Measurements from ENCODE around the gene C17orf107. TPM values are rescaled to one million over a fixed set of nuclear protein-coding genes. Genes with fewer than 3 reads are reported as not detected.

The C17orf107 gene
- total and polyA plus RNA-seq, 2 of the 13 experiments (the other 11 are each of a cell fraction or from before 2014, with no cell fraction given) = 0.20 to 0.59 TPM

DNA sequence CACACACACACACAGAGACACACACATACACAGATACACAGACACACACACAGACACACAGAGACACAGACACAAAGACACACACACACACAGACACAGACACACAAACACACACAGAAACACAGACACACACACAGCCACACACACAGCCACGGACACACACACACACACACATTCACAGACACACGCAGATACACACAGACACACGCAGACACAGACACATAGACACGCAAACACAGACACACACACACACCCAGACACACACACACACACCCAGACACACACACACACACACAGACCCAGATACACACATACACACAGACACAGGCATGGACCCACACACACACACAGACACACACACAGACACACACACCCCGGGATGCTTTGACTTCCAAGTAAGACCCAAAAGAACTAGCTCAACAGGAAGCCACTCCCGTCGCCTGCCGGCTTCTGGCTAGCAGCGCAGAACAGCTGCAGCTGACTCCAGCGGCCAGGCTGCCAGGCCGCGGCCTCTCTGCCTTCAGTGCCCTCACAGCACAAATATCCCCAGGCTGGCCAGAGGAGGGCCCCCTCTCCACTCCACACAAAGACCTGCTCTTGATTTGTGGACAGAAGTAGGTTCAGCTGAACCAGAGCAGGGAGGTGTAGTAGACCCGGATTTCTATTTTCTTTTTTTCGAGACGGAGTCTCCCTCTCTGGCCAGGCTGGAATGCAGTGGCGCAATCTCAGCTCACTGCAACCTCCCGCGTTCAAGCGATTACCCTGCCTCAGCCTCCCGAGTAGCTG is 9.6 kb downstream of the C17orf107 start (continued):
- TF ChIP-seq, protein P1, sequence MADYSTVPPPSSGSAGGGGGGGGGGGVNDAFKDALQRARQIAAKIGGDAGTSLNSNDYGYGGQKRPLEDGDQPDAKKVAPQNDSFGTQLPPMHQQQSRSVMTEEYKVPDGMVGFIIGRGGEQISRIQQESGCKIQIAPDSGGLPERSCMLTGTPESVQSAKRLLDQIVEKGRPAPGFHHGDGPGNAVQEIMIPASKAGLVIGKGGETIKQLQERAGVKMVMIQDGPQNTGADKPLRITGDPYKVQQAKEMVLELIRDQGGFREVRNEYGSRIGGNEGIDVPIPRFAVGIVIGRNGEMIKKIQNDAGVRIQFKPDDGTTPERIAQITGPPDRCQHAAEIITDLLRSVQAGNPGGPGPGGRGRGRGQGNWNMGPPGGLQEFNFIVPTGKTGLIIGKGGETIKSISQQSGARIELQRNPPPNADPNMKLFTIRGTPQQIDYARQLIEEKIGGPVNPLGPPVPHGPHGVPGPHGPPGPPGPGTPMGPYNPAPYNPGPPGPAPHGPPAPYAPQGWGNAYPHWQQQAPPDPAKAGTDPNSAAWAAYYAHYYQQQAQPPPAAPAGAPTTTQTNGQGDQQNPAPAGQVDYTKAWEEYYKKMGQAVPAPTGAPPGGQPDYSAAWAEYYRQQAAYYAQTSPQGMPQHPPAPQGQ (CRISPR knock-in tag; IDR thresholded peaks at IDR 0.05; ENCODE audit: borderline replicate concordance) = no peak
- TF ChIP-seq RAD21 (CRISPR knock-in tag; IDR thresholded peaks at IDR 0.05) (peak; percentile 91), ZNF138 (CRISPR knock-in tag; IDR thresholded peaks at IDR 0.05; ENCODE audit: low read depth) (no peak), ZNF564 (CRISPR knock-in tag; IDR thresholded peaks at IDR 0.05) (no peak), ZSCAN9 (CRISPR knock-in tag; IDR thresholded peaks at IDR 0.05; ENCODE audit: borderline replicate concordance) (no peak), TAF1 (CRISPR knock-in tag; IDR thresholded peaks at IDR 0.05) (no peak; the same call in 1 of the 2 replicates), ZNF331 (CRISPR knock-in tag; IDR thresholded peaks at IDR 0.05) (no peak), FOSL1 (CRISPR knock-in tag; IDR thresholded peaks at IDR 0.05; ENCODE audit: borderline replicate concordance) (no peak)
- TF ChIP-seq, protein P2, sequence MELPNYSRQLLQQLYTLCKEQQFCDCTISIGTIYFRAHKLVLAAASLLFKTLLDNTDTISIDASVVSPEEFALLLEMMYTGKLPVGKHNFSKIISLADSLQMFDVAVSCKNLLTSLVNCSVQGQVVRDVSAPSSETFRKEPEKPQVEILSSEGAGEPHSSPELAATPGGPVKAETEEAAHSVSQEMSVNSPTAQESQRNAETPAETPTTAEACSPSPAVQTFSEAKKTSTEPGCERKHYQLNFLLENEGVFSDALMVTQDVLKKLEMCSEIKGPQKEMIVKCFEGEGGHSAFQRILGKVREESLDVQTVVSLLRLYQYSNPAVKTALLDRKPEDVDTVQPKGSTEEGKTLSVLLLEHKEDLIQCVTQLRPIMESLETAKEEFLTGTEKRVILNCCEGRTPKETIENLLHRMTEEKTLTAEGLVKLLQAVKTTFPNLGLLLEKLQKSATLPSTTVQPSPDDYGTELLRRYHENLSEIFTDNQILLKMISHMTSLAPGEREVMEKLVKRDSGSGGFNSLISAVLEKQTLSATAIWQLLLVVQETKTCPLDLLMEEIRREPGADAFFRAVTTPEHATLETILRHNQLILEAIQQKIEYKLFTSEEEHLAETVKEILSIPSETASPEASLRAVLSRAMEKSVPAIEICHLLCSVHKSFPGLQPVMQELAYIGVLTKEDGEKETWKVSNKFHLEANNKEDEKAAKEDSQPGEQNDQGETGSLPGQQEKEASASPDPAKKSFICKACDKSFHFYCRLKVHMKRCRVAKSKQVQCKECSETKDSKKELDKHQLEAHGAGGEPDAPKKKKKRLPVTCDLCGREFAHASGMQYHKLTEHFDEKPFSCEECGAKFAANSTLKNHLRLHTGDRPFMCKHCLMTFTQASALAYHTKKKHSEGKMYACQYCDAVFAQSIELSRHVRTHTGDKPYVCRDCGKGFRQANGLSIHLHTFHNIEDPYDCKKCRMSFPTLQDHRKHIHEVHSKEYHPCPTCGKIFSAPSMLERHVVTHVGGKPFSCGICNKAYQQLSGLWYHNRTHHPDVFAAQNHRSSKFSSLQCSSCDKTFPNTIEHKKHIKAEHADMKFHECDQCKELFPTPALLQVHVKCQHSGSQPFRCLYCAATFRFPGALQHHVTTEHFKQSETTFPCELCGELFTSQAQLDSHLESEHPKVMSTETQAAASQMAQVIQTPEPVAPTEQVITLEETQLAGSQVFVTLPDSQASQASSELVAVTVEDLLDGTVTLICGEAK (IDR thresholded peaks at IDR 0.05) = no peak
- TF ChIP-seq, protein P2 (CRISPR knock-in tag; IDR thresholded peaks at IDR 0.05) = no peak
- TF ChIP-seq, protein P3, sequence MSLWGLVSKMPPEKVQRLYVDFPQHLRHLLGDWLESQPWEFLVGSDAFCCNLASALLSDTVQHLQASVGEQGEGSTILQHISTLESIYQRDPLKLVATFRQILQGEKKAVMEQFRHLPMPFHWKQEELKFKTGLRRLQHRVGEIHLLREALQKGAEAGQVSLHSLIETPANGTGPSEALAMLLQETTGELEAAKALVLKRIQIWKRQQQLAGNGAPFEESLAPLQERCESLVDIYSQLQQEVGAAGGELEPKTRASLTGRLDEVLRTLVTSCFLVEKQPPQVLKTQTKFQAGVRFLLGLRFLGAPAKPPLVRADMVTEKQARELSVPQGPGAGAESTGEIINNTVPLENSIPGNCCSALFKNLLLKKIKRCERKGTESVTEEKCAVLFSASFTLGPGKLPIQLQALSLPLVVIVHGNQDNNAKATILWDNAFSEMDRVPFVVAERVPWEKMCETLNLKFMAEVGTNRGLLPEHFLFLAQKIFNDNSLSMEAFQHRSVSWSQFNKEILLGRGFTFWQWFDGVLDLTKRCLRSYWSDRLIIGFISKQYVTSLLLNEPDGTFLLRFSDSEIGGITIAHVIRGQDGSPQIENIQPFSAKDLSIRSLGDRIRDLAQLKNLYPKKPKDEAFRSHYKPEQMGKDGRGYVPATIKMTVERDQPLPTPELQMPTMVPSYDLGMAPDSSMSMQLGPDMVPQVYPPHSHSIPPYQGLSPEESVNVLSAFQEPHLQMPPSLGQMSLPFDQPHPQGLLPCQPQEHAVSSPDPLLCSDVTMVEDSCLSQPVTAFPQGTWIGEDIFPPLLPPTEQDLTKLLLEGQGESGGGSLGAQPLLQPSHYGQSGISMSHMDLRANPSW (CRISPR knock-in tag; IDR thresholded peaks at IDR 0.05; ENCODE audit: borderline replicate concordance) = peak; percentile 73; the same call in 1 of the 2 replicates

Measured in HepG2 (cell line).